ENCODE measurements around the gene TTC39A. TPM values are rescaled to one million over a fixed set of nuclear protein-coding genes. Genes with fewer than 3 reads are reported as not detected.

TTC39A gene
- total RNA-seq, 1 experiment from 2014 or later = 8.3 TPM

DNA sequence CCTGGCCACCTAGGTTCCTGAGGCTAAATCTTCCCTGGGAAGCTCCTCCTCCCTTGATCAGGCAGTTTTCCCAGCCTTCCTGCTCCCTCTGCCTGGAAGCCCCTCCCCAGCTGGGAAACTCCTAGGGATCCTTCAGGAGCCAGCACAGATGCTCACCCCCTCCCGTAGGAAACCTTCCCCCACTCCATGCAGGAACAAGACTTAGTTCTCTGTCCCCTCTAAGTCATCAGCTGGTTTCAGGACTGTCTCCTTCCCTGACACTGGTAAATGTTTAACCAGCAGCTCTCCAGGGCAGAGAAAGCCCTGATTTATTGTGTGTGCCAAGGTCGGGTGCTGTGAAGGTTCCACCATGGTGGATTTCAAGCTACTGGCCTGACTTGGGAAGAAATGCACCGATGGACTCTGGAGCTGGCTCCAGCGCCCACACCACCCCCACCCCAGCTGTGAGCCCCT lies 25.0 kb downstream of the TTC39A start:
- H3K9me3 ChIP-seq (ENCODE audit: control insufficient read depth, insufficient read depth, low read depth, low read length) = no peaks in the 10 kb centered on the region
- in situ Hi-C loops (cut with HindIII; ENCODE audit: low pct_unique_long_range_greater_than_20kb, low sequenced_read_pairs) = no loop called here
- DNase-seq (ENCODE audit: low read depth, low spot score) (no peak), ATAC-seq (no peak)
- no peaks in the 10 kb centered on the region for H3K36me3 ChIP-seq (ENCODE audit: control insufficient read depth, insufficient read depth, low read length)
- 0 out of 2 replicates have a peak overlapping the region, but pooled peaks have one; percentile 44 for H3K27ac ChIP-seq (ENCODE audit: low read length)
- ChIA-PET POLR2A (interaction anchor here (0.5 to 0.9 kb wide), 5 partner anchors 9 to 624 kb away, joined by 3 to 9 read pairs (median 3); no protein-coding TSS in a partner anchor), CTCF (no interaction called here)
- TF ChIP-seq POLR2AphosphoS5 (IDR thresholded peaks at IDR 0.05; ENCODE audit: low read depth, low read length) (no peak), SIN3A (IDR thresholded peaks at IDR 0.05; ENCODE audit: borderline replicate concordance, insufficient read depth, low read depth, low read length) (no peak), TCF7L2 (IDR thresholded peaks at IDR 0.05; ENCODE audit: low read depth, low read length) (no peak)
- TF ChIP-seq, protein P1, sequence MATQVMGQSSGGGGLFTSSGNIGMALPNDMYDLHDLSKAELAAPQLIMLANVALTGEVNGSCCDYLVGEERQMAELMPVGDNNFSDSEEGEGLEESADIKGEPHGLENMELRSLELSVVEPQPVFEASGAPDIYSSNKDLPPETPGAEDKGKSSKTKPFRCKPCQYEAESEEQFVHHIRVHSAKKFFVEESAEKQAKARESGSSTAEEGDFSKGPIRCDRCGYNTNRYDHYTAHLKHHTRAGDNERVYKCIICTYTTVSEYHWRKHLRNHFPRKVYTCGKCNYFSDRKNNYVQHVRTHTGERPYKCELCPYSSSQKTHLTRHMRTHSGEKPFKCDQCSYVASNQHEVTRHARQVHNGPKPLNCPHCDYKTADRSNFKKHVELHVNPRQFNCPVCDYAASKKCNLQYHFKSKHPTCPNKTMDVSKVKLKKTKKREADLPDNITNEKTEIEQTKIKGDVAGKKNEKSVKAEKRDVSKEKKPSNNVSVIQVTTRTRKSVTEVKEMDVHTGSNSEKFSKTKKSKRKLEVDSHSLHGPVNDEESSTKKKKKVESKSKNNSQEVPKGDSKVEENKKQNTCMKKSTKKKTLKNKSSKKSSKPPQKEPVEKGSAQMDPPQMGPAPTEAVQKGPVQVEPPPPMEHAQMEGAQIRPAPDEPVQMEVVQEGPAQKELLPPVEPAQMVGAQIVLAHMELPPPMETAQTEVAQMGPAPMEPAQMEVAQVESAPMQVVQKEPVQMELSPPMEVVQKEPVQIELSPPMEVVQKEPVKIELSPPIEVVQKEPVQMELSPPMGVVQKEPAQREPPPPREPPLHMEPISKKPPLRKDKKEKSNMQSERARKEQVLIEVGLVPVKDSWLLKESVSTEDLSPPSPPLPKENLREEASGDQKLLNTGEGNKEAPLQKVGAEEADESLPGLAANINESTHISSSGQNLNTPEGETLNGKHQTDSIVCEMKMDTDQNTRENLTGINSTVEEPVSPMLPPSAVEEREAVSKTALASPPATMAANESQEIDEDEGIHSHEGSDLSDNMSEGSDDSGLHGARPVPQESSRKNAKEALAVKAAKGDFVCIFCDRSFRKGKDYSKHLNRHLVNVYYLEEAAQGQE (IDR thresholded peaks at IDR 0.05; ENCODE audit: insufficient read depth in 1 of 2, low read depth in 2 of 2, low read length in 1 of 2) = no peak
- TF ChIP-seq, protein P2, sequence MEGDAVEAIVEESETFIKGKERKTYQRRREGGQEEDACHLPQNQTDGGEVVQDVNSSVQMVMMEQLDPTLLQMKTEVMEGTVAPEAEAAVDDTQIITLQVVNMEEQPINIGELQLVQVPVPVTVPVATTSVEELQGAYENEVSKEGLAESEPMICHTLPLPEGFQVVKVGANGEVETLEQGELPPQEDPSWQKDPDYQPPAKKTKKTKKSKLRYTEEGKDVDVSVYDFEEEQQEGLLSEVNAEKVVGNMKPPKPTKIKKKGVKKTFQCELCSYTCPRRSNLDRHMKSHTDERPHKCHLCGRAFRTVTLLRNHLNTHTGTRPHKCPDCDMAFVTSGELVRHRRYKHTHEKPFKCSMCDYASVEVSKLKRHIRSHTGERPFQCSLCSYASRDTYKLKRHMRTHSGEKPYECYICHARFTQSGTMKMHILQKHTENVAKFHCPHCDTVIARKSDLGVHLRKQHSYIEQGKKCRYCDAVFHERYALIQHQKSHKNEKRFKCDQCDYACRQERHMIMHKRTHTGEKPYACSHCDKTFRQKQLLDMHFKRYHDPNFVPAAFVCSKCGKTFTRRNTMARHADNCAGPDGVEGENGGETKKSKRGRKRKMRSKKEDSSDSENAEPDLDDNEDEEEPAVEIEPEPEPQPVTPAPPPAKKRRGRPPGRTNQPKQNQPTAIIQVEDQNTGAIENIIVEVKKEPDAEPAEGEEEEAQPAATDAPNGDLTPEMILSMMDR (IDR thresholded peaks at IDR 0.05) = no peak
- intact Hi-C loops (cut with micrococcal nuclease; ENCODE audit: unreplicated experiment) = no loop called here
- H3K27me3 ChIP-seq (ENCODE audit: control insufficient read depth, insufficient read depth, low read length) = no peaks in the 10 kb centered on the region
- no TSS peak for BruUV-seq (replicated peaks)
- H3K4me1 ChIP-seq (ENCODE audit: control insufficient read depth, insufficient read depth, low read length) = no peaks in the 10 kb centered on the region
- no peak overlapping the region for H3K4me3 ChIP-seq (ENCODE audit: low read depth in 2 of 2, low read length in 2 of 2)

DNA sequence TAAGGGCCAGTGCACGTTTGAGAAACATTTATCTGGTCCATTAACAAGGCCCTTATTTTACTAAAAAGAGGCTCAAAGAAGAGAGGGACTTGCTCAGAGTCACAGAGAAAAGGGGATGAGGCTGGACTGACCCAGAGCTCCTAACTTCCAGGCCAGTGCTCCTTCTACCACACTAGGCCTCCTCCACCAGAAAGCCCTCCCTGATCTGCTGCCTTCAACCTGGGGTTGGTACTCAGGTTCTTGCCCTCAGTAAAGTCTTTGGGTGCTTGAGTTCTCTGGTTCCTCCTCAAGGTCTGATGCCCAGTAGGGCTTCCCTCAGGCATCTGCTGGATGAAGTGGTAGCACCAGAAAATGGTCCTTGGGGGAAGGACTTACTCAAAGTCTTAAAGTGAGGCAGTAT lies 26.0 kb downstream of the TTC39A start:
- ATAC-seq = no peak

More for the DNA sequence above, 26.0 kb downstream of the TTC39A start:
- Histone ChIP-seq H3K9me3 (ENCODE audit: control insufficient read depth, insufficient read depth, low read depth, low read length) (no peaks in the 10 kb centered on the region), H3K27me3 (ENCODE audit: control insufficient read depth, insufficient read depth, low read length) (no peaks in the 10 kb centered on the region), H3K27ac (ENCODE audit: low read length) (no peak overlapping the region; the same call in 1 of the 2 replicates), H3K4me3 (ENCODE audit: low read depth in 2 of 2, low read length in 2 of 2) (no peak overlapping the region), H3K36me3 (ENCODE audit: control insufficient read depth, insufficient read depth, low read length) (no peaks in the 10 kb centered on the region), H3K4me1 (ENCODE audit: control insufficient read depth, insufficient read depth, low read length) (no peaks in the 10 kb centered on the region)
- no peak for DNase-seq (ENCODE audit: low read depth, low spot score)
- in situ Hi-C loops (cut with HindIII; ENCODE audit: low pct_unique_long_range_greater_than_20kb, low sequenced_read_pairs) = no loop called here
- BruUV-seq (replicated peaks) = no TSS peak
- TF ChIP-seq, protein P2 (IDR thresholded peaks at IDR 0.05) = no peak
- TF ChIP-seq, protein P1 (IDR thresholded peaks at IDR 0.05; ENCODE audit: insufficient read depth in 1 of 2, low read depth in 2 of 2, low read length in 1 of 2) = no peak
- TF ChIP-seq TCF7L2 (IDR thresholded peaks at IDR 0.05; ENCODE audit: low read depth, low read length) (no peak), POLR2AphosphoS5 (IDR thresholded peaks at IDR 0.05; ENCODE audit: low read depth, low read length) (no peak), SIN3A (IDR thresholded peaks at IDR 0.05; ENCODE audit: borderline replicate concordance, insufficient read depth, low read depth, low read length) (no peak)
- intact Hi-C loops (cut with micrococcal nuclease; ENCODE audit: unreplicated experiment) = no loop called here
- POLR2A ChIA-PET = no interaction called here
- CTCF ChIA-PET = no interaction called here

Data from Panc1 (cell line).